ENCODE results near the gene HECTD4.
A peak's percentile ranks its signal among the peaks of the same experiment; 100 is the strongest.

Gene HECTD4

DNA sequence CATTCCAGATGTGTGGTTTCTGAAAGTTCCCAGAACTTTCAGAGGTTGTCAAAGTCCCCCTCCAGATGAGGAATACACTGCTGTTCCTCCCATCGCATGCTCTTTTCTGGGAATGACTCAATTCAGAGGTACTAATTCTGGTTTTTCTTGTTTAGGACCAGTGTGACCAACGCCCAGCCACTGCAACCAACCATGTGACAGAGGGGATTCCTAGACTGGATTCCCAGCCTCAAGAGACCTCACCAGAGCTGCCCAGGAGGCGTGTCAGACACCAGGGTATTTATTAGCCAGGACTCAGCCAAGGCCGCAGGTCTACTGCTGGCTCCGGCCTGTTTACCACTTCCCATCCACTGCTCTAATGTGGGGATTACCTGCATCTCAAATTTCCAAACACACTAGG lies 232.6 kb downstream of the HECTD4 start:
- DNase-seq: no peak

DNA sequence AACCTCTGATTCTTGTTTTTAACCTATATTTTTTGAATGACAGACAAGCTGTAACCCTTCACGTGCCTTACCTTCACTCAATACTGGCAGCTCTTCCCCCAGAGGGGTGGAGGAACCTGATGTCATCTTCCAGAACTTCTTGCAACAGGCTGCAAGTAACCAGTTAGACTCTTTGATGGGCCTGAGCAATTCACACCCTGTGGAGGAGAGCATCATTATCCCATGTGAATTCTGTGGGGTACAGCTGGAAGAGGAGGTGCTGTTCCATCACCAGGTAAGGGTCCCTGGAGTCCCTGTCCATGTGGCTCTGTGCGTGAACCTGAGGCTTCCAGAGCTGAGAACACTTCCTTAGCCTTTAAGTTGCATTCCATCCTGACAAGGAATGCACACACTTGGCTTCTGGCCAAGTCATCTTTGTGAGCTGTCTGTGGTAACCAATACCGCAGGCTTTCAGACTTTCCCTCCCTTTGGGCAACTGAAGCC lies 234.2 kb downstream of the HECTD4 start:
- DNase-seq: no peak

DNA sequence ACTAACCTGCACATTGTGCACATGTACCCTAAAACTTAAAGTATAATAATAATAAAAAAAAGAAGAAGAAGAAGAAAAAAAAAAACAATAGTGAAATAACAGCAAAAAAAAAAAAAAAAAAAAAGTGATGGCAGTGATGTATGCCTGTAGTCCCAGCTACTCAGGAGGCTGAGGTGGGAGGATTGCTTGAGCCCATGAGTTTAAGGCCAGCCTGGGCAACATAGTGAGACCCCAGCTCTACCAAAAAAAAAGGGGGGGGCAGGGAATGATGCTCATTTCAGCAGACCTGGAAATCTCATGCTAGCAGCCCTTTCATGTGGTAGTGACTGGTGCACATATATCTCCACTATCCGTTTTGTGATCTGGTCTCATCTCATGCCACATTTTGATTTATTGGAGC lies 236.1 kb downstream of the HECTD4 start:
- DNase-seq: no peak

DNA sequence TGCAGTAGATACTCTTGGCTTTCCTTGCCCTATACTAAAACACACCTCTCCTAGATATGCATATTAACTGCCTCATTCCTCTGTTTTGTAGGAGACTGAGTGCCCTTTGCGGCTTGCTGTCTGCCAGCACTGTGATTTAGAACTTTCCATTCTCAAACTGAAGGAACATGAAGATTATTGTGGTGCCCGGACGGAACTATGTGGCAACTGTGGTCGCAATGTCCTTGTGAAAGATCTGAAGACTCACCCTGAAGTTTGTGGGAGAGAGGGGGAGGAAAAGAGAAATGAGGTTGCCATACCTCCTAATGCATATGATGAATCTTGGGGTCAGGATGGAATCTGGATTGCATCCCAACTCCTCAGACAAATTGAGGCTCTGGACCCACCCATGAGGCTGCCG lies 241.5 kb downstream of the HECTD4 start:
- no peak for DNase-seq

DNA sequence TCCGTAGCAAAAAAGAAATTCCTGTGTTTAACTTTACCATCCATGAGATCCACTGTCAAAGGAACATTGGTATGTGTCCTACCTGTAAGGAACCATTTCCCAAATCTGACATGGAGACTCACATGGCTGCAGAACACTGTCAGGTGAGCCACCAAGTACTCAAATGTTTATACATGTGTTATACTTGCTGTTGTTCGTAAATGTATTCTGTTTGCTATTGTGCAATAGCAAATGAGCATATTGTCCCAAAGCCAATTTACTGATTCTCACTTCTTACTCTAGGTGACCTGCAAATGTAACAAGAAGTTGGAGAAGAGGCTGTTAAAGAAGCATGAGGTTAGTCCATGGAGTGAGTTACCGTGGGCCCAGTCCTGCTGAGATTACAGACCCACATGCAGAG lies 247.5 kb downstream of the HECTD4 start:
- no peak for DNase-seq

DNA sequence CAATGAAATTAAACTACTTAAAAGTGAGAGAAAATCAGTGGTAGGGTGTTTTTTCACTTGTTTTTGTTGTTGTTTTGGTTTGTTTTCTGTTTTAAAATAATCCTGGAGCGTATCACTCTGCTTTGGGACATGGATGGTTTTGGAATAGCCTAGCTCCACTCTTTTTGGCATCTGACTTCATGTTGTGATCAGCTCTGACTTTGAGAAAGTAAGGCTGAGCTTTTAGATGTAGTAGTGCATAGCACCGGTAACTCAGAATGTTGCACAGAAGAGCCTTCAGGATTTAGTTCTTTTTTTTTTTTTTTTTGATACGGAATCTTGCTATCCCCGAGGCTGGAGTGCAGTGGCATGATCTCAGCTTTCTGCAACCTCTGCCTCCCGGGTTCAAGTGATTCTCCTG lies 248.8 kb downstream of the HECTD4 start:
- DNase-seq: no peak

DNA sequence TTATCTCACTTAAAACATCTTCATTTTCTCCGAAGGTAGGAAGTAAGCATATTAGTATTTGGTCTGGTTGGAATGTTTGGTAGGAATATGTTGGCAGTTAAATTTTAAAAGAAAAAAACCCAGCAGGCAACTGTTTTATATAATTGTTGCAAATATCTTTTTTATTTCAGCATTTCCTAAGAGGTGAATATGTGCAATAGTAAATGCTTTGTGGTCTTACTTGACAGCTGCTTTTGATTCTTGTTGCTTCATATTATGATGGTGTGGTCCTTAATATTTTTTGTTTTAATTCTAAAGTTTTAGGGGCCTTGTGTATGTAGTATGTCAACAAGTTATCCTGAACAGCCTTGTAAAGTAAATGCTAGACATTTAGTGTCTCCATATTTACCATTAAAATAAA lies 250.5 kb downstream of the HECTD4 start:
- DNase-seq: no peak

DNA sequence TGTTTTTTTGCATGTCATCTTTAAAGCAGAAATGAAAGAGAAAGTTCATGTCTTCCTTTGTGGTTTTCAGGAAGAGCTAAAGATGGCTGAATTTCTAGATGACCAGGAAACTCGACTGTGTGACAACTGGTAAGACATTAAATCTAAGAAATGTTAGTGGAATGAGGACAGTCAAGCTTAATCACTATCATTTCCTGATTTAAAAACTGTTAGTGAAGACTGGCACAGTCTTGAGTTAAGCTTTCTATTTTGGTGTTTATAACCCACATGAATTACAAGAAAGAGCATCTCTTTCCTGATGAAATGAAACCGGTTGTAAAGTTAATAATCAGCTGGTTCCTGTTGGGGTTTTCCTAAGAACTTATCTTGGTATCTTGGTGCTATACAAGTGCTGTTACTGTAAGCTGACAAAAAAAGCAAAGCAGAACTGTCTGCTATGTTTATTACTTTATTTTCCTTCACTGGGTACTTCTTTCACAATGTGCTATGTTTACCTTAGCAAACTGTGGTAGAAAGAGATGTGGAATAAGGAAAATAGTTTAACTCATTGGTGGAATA lies 251.7 kb downstream of the HECTD4 start:
- DNase-seq: no peak

DNA sequence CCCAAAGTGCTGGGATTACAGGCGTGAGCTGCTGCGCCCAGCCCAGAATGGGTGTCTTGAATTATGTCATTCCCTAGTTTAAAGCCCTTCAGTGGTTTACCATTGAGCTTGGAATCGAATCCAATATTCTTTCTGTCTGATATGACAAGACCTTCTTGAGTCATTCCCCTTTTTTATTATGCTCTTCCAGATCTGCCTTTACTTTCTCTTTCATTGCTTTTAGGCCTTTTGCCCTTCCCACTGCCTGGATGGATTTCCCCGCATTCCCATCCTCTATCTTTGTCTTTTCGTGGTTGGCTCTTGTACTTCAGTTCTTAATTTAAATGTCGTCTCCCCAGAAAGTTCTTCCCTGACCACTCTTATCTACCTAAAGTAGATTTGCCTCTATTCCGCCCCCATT lies 255.3 kb downstream of the HECTD4 start:
- DNase-seq: no peak

DNA sequence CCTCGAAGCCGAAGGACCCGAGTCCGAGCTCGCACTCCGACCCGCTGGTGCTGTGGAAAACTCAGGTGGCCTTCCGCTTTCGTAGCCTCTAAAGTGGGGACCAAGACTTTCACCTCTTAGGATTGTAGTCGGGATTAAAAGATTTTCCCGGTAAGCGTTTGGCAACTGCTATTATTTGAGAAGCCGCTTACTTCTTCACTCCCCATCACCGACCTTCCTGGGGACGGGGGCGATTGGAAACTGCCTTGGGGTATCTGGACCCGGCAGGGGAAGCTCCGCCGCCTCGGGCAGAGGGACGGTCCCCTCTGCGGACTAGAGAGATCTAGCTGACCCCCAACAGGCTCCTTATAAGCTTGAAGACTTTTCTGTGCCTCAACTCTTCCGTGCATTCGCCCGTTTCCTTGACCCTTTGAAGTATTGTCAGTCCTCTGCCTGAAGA lies 256.2 kb downstream of the HECTD4 start:
- no peak for DNase-seq

DNA sequence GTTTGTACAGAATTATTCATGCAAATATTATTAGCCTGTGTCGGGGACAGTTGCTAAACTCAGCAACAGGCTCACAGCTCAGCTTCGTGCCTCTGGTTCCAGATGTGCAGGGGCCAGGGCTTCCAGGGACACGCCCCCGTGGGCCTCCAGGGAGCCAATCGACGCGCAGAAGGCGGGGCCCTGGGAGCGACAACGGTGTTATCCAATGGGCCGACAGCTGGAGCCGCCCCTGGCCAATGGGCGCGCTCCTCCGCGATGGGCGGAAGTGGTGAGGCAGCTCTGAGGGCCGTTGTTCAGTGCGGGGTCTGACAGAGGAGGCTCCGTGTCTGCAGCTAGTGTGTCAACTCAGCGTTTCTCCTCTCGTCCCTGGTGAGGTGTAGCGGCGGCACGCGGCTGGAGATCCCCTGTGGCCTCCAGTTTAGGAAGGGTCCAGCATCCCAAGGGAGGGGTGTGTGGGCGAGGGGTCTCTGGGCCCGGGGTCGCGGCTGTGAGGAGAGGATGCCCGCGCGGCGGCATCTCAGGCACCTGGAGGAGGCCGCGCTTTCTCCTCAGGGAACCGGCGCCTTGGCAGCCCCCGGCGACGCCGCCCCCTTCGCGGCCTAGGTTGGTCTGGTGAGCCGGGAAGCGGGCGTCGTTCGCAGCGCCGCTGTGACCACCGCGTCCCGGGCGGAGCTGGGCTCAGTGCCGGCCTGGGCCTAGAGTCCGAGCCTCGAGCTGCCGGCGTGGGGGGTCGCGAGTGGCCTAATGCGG lies 256.8 kb downstream of the HECTD4 start, which contains the start of gene TRAFD1:
Gene TRAFD1, plus strand, starts transcription at position 311 of the 750 bp plus-strand sequence. CDS start 4,963 bp downstream, outside the sequence.
- DNase-seq: peak; percentile 98

DNA sequence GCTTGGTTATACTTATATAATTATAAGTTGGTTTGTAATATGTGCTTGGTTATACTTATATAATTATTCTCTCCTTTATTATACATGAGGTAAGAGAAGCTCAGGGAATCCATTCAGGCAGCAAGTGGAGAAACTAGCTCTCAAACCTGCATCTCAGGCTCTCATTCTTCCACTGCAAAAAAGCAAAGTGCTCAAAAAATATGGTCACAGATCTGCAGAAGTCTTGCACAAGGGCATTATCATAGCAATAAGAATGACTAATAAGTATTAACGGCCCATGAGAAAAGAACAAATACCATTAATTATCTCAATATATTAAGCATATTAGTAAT lies 257.3 kb downstream of the HECTD4 start:
- no peak for DNase-seq

DNA sequence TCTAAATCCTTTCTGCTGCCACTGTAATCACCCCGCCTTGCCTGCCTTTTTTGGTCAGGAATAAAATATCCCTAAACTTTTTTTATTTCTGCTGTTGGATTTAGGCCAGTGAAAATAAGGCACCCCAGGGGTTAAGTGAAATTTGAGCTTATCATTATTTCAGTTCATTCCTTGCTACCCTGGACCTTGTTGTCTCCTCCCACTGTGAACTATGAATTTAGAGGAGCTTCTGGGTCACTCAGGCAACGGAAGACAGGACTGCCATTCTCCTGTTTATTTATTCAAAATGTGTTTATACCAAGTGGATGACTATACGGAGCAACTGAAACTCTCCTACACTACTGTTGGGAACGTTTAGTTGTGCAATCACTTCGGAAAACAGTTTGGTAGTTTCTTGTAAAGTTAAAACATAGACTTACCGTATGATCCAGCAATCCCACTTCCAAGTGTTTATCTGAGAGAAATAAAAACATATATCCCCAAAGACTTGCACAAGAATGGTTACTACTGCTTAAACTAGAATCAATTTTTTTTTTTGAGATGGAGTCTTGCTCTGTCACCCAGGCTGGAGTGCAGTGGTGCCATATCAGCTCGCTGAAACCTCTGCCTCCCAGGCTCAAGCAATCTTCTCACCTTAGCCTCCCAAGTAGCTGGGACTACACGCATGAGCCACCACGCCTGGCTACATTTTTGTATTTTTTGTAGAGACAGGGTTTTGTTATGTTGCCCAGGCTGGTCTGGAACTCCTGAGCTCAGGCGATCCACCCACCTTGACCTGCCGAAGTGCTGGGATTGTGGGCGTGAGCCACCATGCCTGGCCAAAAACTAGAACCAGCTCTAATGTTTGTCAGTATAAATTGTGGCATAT lies 259.2 kb downstream of the HECTD4 start:
- no peak for DNase-seq

DNA sequence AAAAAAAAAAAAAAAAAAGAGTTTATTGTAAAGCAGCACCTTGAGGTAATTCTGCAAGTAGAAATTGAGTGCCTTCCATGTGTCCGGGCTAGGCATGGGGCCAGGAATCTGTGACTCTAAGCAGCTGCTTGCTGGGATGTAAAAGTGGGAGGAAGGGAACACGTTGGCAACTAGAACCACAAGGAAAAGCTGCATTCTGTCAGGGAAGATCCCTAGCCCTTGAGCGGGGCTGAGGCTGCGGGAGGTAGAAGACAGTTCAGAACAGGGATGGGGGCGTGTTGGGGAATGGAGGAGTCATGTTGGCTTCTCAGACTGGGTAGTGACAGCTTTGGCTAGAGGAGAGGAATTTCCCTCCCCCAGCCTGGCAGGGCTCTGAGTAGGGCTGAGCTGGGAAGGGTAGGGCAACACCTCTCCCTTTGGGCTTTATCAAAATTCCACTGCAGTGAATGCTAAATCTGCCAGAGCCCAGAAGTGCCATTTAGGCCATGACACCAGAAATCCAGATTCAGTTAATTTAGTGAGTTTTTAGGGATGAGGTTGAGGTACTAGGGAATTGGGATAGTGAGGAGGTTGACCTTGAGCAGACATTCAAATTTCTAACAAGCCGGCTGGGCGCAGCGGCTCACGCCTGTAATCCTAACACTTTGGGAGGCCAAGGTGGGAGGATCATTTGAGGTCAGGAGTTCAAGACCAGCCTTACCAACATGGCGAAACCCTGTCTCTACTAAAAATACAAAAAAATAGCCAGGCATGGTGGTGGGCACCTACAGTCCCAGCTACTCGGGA lies 260.3 kb downstream of the HECTD4 start:
- DNase-seq: no peak

DNA sequence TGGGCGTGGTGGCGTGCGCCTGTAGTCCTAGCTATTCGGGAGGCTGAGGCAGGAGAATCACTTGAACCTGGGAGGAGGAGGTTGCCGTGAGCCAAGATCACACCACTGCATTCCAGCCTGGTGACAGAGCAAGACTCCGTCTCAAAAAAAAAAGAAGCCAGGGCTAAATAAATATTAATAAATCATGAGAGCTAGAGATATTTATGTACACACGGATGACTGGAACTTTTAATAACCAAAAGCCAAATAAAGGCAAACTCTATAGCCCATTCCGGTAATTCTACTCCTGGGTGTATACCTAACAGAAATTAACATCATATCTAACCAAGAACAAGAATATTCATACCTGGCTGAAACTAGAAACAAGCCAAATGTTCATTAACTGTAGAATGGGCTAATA lies 264.5 kb downstream of the HECTD4 start:
- DNase-seq: no peak

DNA sequence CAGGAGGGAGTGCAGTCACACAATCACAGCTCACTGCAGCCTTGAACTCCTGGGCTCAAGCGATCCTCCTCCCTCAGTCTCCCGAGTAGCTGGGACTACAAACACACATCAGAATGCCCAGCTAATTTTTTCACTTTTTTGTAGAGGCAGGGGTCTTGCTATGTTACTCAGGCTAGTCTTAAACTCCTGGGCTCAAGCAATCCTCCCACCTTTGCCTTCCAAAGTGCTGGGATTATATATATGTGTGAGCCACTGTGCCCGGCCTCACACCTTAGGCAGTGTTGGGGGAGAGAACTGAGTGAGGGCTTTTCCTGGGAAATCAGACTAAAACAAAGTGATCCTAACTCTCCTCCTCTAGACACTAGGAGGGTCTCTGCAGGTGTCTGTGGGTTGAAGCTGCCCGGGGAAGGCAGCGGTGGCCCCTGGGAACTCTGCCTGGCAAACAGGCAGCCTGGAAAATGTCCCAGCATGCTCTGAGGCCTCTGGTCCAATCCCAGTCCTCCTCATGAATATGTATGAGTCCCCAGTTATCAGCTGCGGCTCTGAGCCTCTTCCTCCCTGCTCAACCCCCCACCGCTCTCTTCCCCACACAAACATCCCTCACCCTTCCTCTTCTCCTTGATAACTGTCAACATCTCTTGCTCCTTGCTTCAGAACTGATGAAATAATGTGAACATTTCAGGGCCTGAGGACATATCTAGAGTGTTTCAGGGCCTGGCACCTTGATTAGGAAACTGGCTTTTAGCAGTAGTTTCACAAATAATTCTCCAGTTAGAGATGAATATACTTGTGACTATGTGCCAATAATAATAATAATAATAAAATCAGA lies 265.8 kb downstream of the HECTD4 start:
- no peak for DNase-seq

DNA sequence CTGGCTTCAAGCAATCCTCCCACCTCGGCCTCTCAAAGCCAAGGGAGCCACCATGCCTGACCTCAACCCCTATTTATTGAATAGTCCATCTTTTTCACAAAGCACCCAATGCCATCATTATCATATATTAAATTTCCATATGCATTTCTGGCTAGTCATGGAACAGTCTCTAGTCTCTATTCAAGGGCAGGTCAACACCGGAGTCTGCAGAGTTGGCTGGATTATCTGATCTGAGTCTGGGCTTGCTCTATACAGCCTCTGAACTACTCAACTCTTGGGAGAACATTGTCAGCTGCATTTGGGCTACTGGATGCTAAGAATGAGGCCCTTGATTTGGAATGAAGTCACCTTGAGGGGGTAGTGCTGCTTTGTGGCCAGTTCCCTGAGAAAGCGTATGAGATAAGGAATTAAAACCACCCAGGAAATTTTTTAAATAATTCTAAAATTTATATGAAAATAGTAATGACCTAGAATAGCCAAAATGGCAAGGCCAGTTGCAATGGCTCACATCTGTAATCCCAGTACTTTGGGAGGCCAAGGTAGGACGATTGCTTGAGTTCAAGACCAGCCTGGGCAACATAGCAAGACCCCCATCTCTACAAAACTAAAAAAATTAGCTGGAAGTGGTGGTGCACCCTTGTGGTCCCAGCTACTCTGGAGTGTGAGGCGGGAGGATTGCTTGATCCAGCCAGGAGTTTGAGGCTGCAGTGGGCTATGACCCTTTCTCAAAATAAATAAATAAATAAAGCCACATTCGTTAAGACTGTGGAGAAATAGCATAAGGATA lies 266.8 kb downstream of the HECTD4 start:
- DNase-seq: no peak

DNA sequence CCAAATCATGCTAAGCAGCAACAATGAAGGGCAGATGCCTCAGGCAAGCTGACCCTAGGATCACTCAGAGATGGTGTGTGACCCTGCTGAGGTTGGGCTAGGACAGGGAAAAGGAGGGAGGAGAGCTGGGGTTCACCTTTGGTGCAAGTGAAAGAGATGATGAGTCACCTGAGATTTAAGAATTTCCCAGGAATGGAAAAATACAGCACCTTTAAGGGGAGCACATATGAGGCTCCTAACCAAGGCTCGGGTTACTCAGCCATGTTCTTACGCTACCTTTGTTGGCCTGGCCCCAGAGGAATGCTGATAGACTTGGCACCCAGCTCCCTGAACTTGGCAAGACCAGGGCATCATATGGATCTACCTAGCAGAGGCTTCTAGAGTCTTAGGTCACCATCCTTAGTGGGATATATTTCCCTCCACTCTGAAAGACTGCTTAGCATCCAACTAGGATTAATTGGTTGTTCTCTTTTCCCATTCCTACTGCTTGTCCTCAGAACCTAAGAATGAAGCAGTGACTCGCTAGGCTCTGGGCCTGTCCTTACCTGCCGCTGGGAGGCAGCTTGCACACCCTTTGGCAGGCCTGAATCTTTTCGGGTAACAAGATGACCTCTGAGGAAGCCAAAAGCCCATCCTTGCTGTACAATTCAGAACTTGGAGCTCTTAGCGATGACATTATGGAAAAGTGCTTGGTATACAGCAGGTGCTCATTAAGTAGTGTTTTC lies 269.7 kb downstream of the HECTD4 start:
- no peak for DNase-seq

DNA sequence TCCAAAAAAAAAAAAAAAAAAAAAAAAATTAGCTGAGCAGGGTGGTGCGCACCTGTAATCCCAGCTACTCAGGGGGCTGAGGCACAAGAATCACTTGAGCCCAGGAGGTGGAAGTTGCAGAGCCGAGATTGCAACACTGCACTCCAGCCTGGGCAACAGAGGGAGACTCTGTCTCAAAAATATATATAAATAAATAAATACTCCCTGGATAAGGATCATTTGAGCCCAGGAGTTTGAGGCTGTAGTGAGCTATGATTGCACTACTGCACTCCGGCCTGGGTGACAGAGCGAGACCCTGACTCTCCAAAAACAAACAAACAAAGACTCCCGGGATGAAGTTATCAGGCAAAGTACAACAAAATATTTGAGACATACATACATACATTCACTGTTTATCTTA lies 270.3 kb downstream of the HECTD4 start:
- no peak for DNase-seq

Data from activated CD4-positive, alpha-beta T cell treated with anti-CD3 and anti-CD28 coated beads, Interleukin-2, amount 50 U/mL, for 1 hour (primary cell).